ENCODE measurements around the gene MMP25. TPM values are rescaled to one million over a fixed set of nuclear protein-coding genes. Genes with fewer than 3 reads are reported as not detected.
"Not testable (repeated sequence)": the region's sequence is repeated elsewhere in the genome, so short reads cannot be mapped to it uniquely, and the experiment has no call there.

Gene MMP25
- total RNA-seq, 1 experiment from 2014 or later, result 0.25 TPM

DNA sequence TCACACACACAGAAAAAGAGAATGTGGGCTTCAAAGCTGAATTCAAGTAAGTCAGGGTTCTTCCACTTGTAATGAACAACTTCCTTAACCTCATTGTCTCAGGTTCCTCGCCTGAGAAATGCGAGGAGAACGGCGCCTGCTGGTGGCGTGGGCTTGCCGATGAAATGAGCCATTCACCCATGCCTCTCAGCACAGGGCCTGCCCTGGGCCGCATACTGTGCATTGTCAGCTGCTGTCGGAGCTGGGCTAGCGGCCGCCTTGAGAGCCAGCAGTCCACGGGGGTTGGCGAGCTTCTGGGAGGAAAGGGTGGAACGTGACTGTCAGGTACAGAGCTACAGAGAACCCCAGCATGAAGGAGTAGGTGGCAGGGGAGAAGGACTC, 7.0 kb downstream of the MMP25 start:
- not testable (repeated sequence) for DNase-seq (ENCODE audit: extremely low read depth, low read depth)

DNA sequence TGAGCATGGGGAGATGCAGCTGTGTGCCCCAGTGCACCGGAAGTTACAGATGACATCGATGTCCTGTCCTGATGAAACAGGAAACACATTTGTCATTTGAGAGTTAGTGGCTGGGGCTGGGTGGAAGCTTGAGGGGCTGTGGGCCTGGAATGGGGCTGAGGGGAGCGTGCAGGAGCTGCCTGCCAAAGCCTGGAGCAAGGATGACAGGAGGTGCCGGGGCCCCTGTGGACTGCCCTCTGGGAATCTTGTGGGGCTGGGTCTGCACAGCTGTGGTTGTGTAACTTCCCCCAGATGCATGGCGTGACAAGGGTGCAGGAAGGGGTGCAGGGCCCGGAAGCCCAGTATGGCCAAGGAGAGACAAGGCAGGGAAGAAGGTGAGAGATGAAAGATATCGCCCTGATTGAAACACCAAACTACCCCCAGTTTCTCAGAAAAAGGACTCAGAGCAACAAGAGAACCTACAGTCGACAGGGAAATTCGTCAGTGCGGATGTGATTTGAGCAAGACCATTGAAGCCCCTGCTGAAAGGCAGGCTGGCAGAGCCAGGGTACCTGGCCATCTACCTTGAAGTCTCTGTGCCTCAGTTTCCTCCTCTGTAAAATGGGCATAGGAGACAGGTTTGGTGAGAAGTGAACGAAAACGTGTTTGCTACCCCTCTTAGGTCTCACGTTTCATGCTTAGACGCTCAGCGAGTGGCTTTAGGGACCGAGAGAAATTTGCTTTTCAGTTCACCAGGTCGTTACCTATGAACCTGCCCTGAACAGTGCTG, 8.8 kb downstream of the MMP25 start:
- DNase-seq (ENCODE audit: extremely low read depth, low read depth), result no peak

DNA sequence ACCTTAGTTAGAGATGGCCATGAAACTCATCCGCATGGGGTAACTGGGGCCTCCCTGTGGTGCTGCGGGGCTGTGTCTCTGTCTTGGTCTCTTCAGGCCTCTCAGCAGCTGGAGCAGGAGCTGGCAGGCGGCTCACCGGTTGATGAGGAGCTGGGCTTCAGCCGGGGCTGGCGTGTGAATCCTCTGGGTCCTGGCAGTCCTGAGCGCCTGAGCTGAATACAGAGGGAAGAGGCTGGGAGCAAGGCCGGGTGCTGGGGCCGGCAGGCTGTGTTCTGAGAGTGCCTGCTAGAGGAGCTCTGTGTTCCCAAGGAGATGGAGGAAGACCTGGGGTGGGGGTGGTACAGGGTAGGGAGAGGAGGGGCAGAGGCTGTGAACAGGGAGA, 9.4 kb downstream of the MMP25 start:
- not testable (repeated sequence) for DNase-seq (ENCODE audit: extremely low read depth, low read depth)

DNA sequence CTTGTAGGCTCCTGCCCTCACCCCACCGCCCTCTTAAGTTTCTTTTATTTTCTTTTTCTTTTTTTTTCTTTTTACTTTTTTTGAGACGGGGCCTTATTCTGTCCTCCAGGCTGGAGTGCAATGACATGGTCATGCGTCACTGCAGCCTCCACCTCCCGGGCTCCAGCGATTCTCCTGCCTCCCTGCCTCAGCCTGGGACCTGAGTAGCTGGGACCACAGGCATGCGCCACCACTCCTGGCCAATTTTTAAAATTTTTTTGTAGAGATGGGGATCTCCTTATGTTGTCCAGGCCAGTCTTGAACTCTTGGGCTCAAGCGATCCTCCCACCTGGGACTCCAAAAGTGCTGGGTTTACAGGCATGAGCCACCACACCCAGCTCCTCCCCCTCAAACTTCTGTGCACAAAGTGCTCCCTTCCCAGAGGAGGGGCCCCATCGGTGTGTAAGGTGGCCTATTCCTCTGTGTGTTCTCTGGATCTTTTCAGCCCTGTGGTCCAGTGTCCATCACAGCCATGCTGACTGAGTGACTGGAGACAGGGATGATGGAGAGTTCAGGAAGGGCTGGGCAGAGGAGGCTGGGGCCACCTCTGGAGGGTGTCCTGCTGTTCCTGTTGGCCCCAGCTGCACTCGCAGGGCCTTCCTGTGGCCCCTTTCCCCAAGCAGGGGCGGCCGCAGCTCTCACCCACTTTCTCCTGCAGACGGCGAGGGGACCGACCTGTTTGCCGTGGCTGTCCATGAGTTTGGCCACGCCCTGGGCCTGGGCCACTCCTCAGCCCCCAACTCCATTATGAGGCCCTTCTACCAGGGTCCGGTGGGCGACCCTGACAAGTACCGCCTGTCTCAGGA, 10.2 kb downstream of the MMP25 start:
- DNase-seq (ENCODE audit: extremely low read depth, low read depth), result no peak

DNA sequence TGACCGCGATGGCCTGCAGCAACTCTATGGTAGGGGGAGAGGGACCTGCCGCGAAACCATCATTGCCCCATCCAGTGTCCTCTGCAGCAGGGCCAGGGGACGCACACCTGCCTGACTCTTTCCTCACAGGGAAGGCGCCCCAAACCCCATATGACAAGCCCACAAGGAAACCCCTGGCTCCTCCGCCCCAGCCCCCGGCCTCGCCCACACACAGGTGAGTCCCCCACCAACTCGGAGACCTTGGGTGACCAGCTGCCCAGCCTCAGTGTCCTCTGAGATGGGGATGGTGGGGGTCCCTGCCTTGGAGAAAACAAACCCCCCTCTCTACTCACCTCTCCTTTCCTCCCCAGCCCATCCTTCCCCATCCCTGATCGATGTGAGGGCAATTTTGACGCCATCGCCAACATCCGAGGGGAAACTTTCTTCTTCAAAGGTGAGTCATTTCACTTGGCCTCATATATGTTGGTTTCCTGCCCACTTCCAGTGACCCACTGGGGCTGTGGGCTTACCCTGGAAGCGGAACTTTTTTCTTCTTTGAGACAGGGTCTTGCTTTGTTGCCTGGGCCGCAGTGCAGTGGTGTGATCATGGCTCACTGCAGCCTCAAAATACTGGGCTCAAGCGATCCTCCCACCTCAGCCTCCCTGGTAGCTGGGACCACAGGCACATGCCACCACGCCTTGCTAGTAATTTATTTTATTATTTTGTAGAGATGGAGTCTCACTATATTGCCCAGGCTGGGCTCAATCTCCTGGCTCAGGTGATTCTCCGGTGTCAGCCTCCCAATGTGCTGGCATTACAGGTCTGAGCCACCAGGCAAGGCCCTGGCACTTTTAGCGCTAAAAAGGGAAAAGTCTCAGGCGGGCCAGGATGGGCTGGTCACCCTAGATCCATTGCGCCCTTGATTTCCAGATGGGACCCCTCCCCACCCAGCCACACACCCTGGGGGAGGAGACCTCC, 11.1 kb downstream of the MMP25 start:
- DNase-seq (ENCODE audit: extremely low read depth, low read depth), result no peak

GRCh38 chr16:3058139-3059030, 12.0 kb downstream of the MMP25 start:
- no peak for DNase-seq (ENCODE audit: extremely low read depth, low read depth)

DNA sequence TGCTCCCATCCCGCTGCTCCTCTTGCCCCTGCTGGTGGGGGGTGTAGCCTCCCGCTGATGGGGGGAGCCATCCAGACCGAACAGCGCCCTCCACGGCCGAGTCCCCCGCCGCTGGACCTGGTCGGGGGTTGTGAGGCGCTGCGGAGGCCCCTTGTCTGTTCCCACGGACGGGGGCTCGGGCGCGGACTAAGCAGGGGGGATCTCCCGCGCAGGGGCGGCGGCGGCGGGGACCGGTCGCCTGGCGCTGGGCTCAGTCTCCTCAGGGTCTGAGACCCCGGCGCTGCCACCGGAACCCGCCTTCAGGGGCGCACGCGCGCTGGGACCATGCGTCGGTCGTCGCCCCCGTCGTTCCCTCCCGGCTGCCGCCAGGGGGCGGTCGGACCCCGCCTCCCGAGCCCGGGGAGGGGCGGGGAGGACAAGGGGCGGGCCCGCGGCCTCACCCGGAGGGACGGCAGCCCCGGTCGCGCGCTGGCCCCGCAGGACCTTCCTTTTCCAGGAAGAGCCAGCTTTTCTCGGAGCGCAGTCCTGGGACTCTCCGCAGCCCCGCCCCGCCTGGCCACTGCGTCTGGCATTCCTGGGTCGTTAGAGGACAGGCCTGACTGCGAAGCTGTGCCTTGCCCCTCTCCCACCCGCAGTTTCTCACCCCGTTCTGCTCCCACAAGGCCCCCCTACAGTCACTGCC, 12.8 kb downstream of the MMP25 start:
- peak; percentile 75 for DNase-seq (ENCODE audit: extremely low read depth, low read depth)

GRCh38 chr16:3059723-3060242, 13.4 kb downstream of the MMP25 start:
- DNase-seq (ENCODE audit: extremely low read depth, low read depth), result no peak

GRCh38 chr16:3060339-3061127, 14.2 kb downstream of the MMP25 start:
- no peak for DNase-seq (ENCODE audit: extremely low read depth, low read depth)

DNA sequence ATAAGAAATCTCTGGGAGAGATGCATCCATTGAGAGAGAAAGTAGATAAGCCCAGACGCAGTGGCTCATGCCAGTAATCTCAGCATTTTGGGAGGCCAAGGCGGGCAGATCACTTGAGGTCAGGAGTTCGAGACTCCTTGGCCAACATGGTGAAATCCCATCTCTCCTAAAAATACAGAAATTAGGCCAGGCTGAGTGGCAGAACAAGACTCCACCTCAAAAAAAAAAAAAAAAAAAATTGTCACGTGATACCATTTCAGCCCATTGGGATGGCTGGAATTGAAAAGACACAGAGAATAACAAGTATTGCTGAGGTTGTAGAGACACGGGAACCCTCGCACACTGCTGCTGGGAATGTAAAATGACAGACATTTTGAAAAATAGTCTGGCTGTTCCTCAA, 16.2 kb downstream of the MMP25 start:
- DNase-seq (ENCODE audit: extremely low read depth, low read depth), result no peak

DNA sequence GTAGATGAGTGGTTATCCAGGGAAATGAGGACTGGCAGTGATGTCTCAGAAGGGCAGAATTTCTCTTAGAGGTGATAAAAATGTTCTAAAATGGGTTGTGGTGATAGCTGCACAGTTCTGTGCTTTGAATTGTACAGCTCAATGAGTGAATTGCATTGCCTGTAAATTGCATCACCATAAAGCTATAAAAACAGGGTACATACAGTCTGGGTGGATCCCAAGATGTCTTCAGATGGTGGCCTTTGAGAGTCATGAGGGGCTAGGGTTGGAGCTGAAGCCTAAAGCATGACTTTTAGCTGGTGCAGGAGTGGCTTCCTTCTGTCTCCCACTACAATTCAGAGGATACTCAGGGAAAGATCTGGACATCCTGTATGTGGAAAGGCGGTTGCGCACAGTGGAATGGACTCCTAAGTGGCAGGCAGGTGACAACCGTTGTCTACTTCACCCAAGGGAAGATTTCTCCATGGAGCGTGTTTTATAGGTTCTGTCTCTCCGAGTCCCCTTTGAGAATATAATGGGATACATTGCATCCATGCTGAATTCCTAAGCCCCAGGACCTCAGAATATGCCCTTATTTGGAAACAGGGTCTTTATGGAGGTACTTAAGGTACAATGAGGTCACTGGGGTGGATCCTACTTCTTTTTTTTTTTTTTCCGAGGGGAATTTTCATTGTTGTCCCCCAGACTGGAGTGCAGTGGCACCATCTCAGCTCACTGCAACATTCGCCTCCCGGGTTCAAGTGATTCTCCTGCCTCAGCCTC, 17.4 kb downstream of the MMP25 start:
- no peak for DNase-seq (ENCODE audit: extremely low read depth, low read depth)

DNA sequence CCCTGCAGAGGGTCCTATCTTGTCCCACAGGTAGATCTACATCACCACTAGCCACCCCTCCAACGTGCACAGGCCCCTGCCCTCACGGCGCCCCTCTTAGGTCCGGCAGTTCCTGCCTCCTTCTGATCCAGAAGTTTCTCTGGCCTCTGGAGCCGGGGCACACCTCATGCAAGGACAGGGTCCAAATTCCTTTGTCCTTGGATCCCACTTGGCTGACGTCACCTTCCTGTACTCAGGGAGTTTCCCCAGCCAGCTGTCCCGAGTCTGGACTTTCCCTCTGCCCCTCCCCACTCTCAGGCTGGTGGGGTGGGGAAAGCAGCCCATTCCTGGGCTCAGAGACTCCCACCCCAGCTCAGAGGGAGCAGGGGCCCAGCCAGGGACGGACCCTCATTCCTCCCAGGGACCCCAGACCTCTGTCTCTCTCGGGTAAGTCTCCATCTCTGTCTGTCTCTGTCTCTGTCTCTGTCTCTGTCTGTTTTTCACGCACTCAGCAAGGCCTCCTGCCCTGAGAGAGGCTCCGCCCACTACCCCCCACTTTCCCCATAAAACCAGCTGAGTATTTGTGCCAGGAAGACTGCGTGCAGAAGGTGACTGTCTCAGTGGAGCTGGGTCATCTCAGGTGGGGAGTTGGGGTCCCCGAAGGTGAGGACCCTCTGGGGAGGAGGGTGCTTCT, 18.8 kb downstream of the MMP25 start, which contains the start of gene IL32:
IL32 (plus strand) TSS at position 572 of the 673 bp plus-strand sequence. CDS start 172 bp downstream, outside the sequence.
- no peak for DNase-seq (ENCODE audit: extremely low read depth, low read depth)

DNA sequence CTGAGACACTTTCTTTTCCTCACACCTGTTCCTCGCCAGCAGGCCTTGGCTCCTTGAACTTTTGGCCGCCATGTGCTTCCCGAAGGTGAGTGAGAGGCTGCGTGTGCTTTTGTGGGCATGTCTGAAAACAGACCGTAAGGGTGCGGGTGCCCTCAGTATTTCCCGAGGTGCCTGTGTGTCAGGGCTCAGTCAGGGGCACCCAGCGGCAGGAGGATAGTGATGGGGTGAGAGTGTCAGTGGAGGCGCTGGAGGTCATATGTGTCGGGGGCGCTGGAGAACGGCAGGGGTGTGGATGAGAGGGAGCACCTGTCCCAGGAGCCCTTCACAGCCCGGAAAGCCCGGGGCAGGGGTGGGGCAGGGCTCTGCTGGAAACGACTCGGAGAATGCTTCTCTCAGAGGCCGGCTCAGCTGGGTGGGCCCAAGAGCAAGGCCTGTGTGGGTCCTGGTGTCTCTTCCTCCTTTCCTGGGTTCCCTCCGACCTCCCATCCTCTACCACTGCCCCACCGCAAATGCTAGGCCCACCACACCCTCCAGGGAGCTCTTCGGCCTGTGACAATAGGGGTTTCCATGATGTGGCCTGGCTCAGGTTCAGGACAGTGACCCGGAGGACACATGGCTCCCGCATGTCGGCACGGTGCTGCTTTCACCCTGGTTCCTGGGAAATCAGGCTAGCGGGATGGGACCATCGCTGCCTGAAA, 19.5 kb downstream of the MMP25 start:
- no peak for DNase-seq (ENCODE audit: extremely low read depth, low read depth)

DNA sequence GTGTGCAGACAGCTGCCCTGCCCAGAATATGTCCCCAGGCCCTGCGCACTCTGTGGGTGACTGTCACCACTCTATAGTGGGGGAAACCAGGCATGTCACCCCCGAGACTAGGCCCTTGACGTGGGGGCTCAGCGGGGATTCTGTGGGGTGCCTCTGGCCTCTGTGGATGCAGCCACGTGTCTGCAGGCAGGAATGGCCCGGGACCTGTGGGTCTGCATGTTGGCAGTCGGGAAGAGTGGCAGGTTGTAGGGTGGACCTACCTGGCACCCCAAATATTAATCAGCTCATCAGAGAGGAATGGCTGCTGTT, 20.0 kb downstream of the MMP25 start:
- DNase-seq (ENCODE audit: extremely low read depth, low read depth), result no peak

GRCh38 chr16:3068487-3068886, 22.1 kb downstream of the MMP25 start:
- no peak for DNase-seq (ENCODE audit: extremely low read depth, low read depth)

DNA sequence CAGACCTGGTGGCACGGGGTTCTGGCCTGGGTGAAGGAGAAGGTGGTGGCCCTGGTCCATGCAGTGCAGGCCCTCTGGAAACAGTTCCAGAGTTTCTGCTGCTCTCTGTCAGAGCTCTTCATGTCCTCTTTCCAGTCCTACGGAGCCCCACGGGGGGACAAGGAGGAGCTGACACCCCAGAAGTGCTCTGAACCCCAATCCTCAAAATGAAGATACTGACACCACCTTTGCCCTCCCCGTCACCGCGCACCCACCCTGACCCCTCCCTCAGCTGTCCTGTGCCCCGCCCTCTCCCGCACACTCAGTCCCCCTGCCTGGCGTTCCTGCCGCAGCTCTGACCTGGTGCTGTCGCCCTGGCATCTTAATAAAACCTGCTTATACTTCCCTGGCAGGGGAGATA, 22.8 kb downstream of the MMP25 start:
- DNase-seq (ENCODE audit: extremely low read depth, low read depth), result not testable (repeated sequence)
